GM19328 (cell line): ENCODE results near the gene CAGE1.
"Not testable (repeated sequence)": the region's sequence is repeated elsewhere in the genome, so short reads cannot be mapped to it uniquely, and the experiment has no call there.

Experiments
- ATAC-seq: cut with Tn5 transposase; IDR thresholded peaks from one replicate; pipeline ENCODE4 v1.9.1; 2021; ENCODE audit warnings: mild to moderate bottlenecking, moderate library complexity; ENCODE audit not compliant: unreplicated experiment

CAGE1 gene

GRCh38 chr6:7410851-7411250, 21.3 kb upstream of the CAGE1 start:
- ATAC-seq, result no peak

- no peak for ATAC-seq
Measured at GRCh38 chr6:7409740-7410139, 20.2 kb upstream of the CAGE1 start.

- no peak for ATAC-seq
Measured at GRCh38 chr6:7406743-7407142, 17.2 kb upstream of the CAGE1 start.

GRCh38 chr6:7404546-7404945, 15.0 kb upstream of the CAGE1 start:
- ATAC-seq, result no peak

- ATAC-seq, result no peak
Measured at GRCh38 chr6:7402716-7403115, 13.2 kb upstream of the CAGE1 start.

- no peak for ATAC-seq
Measured at GRCh38 chr6:7401075-7401474, 11.5 kb upstream of the CAGE1 start.

GRCh38 chr6:7392402-7392801, 2.9 kb upstream of the CAGE1 start:
- ATAC-seq, result no peak

GRCh38 chr6:7391151-7391550, 1.6 kb upstream of the CAGE1 start:
- ATAC-seq, result no peak

GRCh38 chr6:7390226-7390878, 810 bp upstream of the CAGE1 start:
- peak; percentile 2 for ATAC-seq

- no peak for ATAC-seq
Measured at GRCh38 chr6:7389162-7389450, 436 bp downstream of the CAGE1 start.

- ATAC-seq, result no peak
Measured at GRCh38 chr6:7381092-7381491, 8.4 kb downstream of the CAGE1 start.

- ATAC-seq, result no peak
Measured at GRCh38 chr6:7378740-7379139, 10.8 kb downstream of the CAGE1 start.

- ATAC-seq, result no peak
Measured at GRCh38 chr6:7377961-7378360, 11.6 kb downstream of the CAGE1 start.

GRCh38 chr6:7373739-7374138, 15.8 kb downstream of the CAGE1 start:
- no peak for ATAC-seq

GRCh38 chr6:7367408-7367807, 22.1 kb downstream of the CAGE1 start:
- no peak for ATAC-seq

GRCh38 chr6:7351916-7352315, 37.6 kb downstream of the CAGE1 start:
- ATAC-seq, result not testable (repeated sequence)

- ATAC-seq, result not testable (repeated sequence)
Measured at GRCh38 chr6:7350591-7350990, 39.0 kb downstream of the CAGE1 start.

GRCh38 chr6:7347551-7347997, 42.0 kb downstream of the CAGE1 start:
- not testable (repeated sequence) for ATAC-seq

GRCh38 chr6:7344773-7345450, 44.6 kb downstream of the CAGE1 start:
- not testable (repeated sequence) for ATAC-seq

- no peak for ATAC-seq
Measured at GRCh38 chr6:7343546-7344475, 45.7 kb downstream of the CAGE1 start.

- ATAC-seq, result no peak
Measured at GRCh38 chr6:7341989-7342742, 47.4 kb downstream of the CAGE1 start.
